ENCODE data around the gene CA9. TPM values are rescaled to one million over a fixed set of nuclear protein-coding genes. Genes with fewer than 3 reads are reported as not detected.
A peak's percentile ranks its signal among the peaks of the same experiment; 100 is the strongest.

The CA9 gene
- total and polyA plus RNA-seq, 2 experiments from 2014 or later = 0.27 to 2.1 TPM

DNA sequence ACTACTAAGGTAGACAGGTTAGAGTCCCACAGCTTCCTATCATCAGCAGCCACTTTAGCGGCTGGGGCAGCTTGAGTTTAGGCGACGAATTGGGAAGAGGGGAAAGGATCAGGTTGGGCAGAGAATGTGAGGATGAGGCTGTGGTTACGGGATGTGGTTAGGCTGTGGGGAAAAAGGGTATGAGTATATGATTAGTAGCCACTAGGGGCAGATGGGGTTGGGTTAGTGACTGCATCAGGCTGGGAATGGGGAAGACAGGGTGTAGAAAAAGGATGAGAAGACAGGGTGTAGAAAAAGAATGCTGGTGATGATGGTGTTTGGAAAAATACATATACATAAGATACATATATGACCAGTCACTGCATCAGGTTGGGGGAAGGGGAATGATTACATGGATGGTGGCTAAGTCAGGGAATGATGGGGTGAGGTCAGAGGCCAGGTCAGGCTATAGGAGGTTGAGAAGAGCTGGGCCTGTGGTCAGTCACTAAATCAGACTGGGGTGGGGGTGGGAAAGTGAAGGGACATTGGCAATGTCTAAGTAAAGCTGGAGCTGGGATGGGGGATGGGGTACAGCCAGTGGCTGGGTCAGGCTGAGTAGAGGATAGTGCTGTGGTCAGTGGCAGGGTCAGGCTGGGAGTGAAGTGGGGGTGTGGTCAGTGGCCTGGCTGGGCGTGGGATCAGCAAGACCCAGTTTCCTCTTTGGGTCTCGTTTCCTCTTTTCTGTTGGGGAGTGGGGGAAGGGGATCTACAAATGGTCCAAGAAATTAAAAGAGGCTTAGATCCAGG, 56.2 kb downstream of the CA9 start:
- peak overlapping the region; percentile 95 for H3K27ac ChIP-seq
- H3K9me2 ChIP-seq (replicated peaks; ENCODE audit: insufficient read depth) = no peaks in the 10 kb centered on the region
- peaks cover 27% of the 10 kb centered on the region for H4K20me1 ChIP-seq (ENCODE audit: insufficient read depth, poor library complexity, severe bottlenecking)
- H3K4me2 ChIP-seq = peak overlapping the region; percentile 89
- no peaks in the 10 kb centered on the region for H3K36me3 ChIP-seq (replicated peaks; ENCODE audit: insufficient read depth, low read depth)
- WGBS (ENCODE audit: low lambda C conversion rate, missing lambda C conversion rate) = 39% methylated on average over 6 of the region's 6 CpGs
- H2AFZ ChIP-seq = no peak overlapping the region
- H3K79me2 ChIP-seq = peaks cover 80% of the 10 kb centered on the region
- DNase-seq (ENCODE audit: low spot score) = peak; percentile 67
- H3K9me3 ChIP-seq (ENCODE audit: low read depth) = no peaks in the 10 kb centered on the region
- H3K4me3 ChIP-seq = no peak overlapping the region
- no peaks in the 10 kb centered on the region for H3K27me3 ChIP-seq
- peaks cover 56% of the 10 kb centered on the region for H3K4me1 ChIP-seq (ENCODE audit: insufficient read depth)
- no peak for TF ChIP-seq EZH2 (IDR thresholded peaks at IDR 0.05; ENCODE audit: borderline replicate concordance)
- TF ChIP-seq EZH2phosphoT487 (IDR thresholded peaks at IDR 0.05; ENCODE audit: low read depth, severe bottlenecking, unreplicated experiment) = no peak
- TF ChIP-seq, protein P1, sequence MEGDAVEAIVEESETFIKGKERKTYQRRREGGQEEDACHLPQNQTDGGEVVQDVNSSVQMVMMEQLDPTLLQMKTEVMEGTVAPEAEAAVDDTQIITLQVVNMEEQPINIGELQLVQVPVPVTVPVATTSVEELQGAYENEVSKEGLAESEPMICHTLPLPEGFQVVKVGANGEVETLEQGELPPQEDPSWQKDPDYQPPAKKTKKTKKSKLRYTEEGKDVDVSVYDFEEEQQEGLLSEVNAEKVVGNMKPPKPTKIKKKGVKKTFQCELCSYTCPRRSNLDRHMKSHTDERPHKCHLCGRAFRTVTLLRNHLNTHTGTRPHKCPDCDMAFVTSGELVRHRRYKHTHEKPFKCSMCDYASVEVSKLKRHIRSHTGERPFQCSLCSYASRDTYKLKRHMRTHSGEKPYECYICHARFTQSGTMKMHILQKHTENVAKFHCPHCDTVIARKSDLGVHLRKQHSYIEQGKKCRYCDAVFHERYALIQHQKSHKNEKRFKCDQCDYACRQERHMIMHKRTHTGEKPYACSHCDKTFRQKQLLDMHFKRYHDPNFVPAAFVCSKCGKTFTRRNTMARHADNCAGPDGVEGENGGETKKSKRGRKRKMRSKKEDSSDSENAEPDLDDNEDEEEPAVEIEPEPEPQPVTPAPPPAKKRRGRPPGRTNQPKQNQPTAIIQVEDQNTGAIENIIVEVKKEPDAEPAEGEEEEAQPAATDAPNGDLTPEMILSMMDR (IDR thresholded peaks at IDR 0.05; ENCODE audit: poor library complexity) = peak; percentile 43

DNA sequence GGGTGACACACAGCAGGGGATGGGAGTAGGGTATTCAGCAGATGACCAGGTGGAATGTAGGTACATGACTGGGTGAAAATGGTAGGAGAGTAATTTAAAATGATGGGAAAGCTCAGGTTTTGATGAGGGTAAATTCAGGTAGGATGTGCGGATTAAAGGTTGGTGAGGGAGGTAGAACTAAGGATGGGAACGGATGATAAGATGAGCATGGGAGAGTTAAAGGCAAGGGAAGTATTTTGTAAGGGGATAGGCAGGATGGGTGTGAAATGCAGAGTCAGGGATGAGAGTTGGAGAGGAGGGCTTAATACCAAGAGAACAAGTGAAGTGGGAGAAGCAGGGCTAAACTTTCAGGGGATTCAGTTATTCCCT, 56.7 kb downstream of the CA9 start:
- Histone ChIP-seq H3K4me1 (ENCODE audit: insufficient read depth) (peaks cover 56% of the 10 kb centered on the region), H3K79me2 (peaks cover 85% of the 10 kb centered on the region), H3K9me3 (ENCODE audit: low read depth) (no peaks in the 10 kb centered on the region), H4K20me1 (ENCODE audit: insufficient read depth, poor library complexity, severe bottlenecking) (peaks cover 27% of the 10 kb centered on the region), H3K4me3 (peak overlapping the region; percentile 84), H3K27ac (peak overlapping the region; percentile 95), H3K27me3 (no peaks in the 10 kb centered on the region), H3K36me3 (replicated peaks; ENCODE audit: insufficient read depth, low read depth) (no peaks in the 10 kb centered on the region), H3K4me2 (peak overlapping the region; percentile 89), H2AFZ (no peak overlapping the region), H3K9me2 (replicated peaks; ENCODE audit: insufficient read depth) (no peaks in the 10 kb centered on the region)
- WGBS (ENCODE audit: low lambda C conversion rate, missing lambda C conversion rate) = 89% methylated on average over 2 of the region's 2 CpGs
- TF ChIP-seq EZH2phosphoT487 (IDR thresholded peaks at IDR 0.05; ENCODE audit: low read depth, severe bottlenecking, unreplicated experiment) = no peak
- TF ChIP-seq EZH2 (IDR thresholded peaks at IDR 0.05; ENCODE audit: borderline replicate concordance) = no peak
- TF ChIP-seq, protein P1 (IDR thresholded peaks at IDR 0.05; ENCODE audit: poor library complexity) = no peak
- no peak for DNase-seq (ENCODE audit: low spot score)

Small RNAs within 50 kb of the gene (microRNA-seq; reads per million reads assigned to microRNA genes)
- 1.8 reads per million for gene MIR6852

Small RNAs within 50 kb of the gene (small RNA-seq; reads per million reads assigned to genes)
- gene RMRP (not detected), gene RN7SL22P (not detected)

Other genes starting within 250 kb of the CA9 start
- 12.6 and 17.7 TPM in 2 replicates for gene RUSC2, start 183.8 kb upstream of the CA9 start, total RNA-seq
- gene RUSC2, start 183.8 kb upstream of the CA9 start, polyA plus RNA-seq = 16.6 and 17.5 TPM in 2 replicates
- 17.4 and 20.1 TPM in 2 replicates for gene TESK1, start 68.7 kb upstream of the CA9 start, total RNA-seq
- 27.2 and 30.3 TPM in 2 replicates for gene TESK1, start 68.7 kb upstream of the CA9 start, polyA plus RNA-seq
- gene CD72, start 55.5 kb upstream of the CA9 start, total RNA-seq = 1.9 and 2.0 TPM in 2 replicates
- 1.1 and 1.3 TPM in 2 replicates for gene CD72, start 55.5 kb upstream of the CA9 start, polyA plus RNA-seq
- not detected in 2 replicates for gene SIT1, start 23.0 kb upstream of the CA9 start, total RNA-seq
- not detected in 2 replicates for gene SIT1, start 23.0 kb upstream of the CA9 start, polyA plus RNA-seq
- 1,377 and 3,174 TPM in 2 replicates for gene RMRP, start 15.9 kb upstream of the CA9 start, total RNA-seq
- gene RMRP, start 15.9 kb upstream of the CA9 start, polyA plus RNA-seq = not detected in 2 replicates
- gene CCDC107, start 15.6 kb upstream of the CA9 start, total RNA-seq = 12.1 and 13.8 TPM in 2 replicates
- 39.5 and 42.2 TPM in 2 replicates for gene CCDC107, start 15.6 kb upstream of the CA9 start, polyA plus RNA-seq
- 1.8 and 9.4 TPM in 2 replicates for gene ARHGEF39, start 8.7 kb upstream of the CA9 start, total RNA-seq
- gene ARHGEF39, start 8.7 kb upstream of the CA9 start, polyA plus RNA-seq = 5.2 and 5.6 TPM in 2 replicates
- gene TPM2, start 16.0 kb downstream of the CA9 start, total RNA-seq = 98.7 and 106 TPM in 2 replicates
- gene TPM2, start 16.0 kb downstream of the CA9 start, polyA plus RNA-seq = 166 and 203 TPM in 2 replicates
- gene TLN1, start 58.3 kb downstream of the CA9 start, total RNA-seq = 100 and 113 TPM in 2 replicates
- gene TLN1, start 58.3 kb downstream of the CA9 start, polyA plus RNA-seq = 70.5 and 73.4 TPM in 2 replicates
- 54.6 and 69.6 TPM in 2 replicates for gene CREB3, start 58.7 kb downstream of the CA9 start, total RNA-seq
- 79.8 and 79.9 TPM in 2 replicates for gene CREB3, start 58.7 kb downstream of the CA9 start, polyA plus RNA-seq
- gene GBA2, start 75.3 kb downstream of the CA9 start, total RNA-seq = 58.5 and 60.5 TPM in 2 replicates
- gene GBA2, start 75.3 kb downstream of the CA9 start, polyA plus RNA-seq = 77.5 and 80.2 TPM in 2 replicates
- 17.1 and 19.3 TPM in 2 replicates for gene RGP1, start 75.4 kb downstream of the CA9 start, total RNA-seq
- 11.2 and 11.4 TPM in 2 replicates for gene RGP1, start 75.4 kb downstream of the CA9 start, polyA plus RNA-seq
- not detected in 2 replicates for gene MSMP, start 80.3 kb downstream of the CA9 start, total RNA-seq
- not detected in 2 replicates for gene MSMP, start 80.3 kb downstream of the CA9 start, polyA plus RNA-seq
- 12.8 and 13.9 TPM in 2 replicates for gene NPR2, start 117.7 kb downstream of the CA9 start, total RNA-seq
- gene NPR2, start 117.7 kb downstream of the CA9 start, polyA plus RNA-seq = 12.2 and 14.4 TPM in 2 replicates
- 0.10 and 1.4 TPM in 2 replicates for gene SPAG8, start 138.3 kb downstream of the CA9 start, total RNA-seq
- 0.55 and 0.63 TPM in 2 replicates for gene SPAG8, start 138.3 kb downstream of the CA9 start, polyA plus RNA-seq
- gene HINT2, start 141.1 kb downstream of the CA9 start, total RNA-seq = 31.9 and 45.7 TPM in 2 replicates
- gene HINT2, start 141.1 kb downstream of the CA9 start, polyA plus RNA-seq = 81.4 and 87.3 TPM in 2 replicates
- gene FAM221B, start 154.8 kb downstream of the CA9 start, total RNA-seq = not detected in 2 replicates
- gene FAM221B, start 154.8 kb downstream of the CA9 start, polyA plus RNA-seq = 0.26 TPM in 1 of 2 replicates, not detected in the other
- 7.5 and 12.3 TPM in 2 replicates for gene TMEM8B, start 155.3 kb downstream of the CA9 start, total RNA-seq
- 13.4 and 14.6 TPM in 2 replicates for gene TMEM8B, start 155.3 kb downstream of the CA9 start, polyA plus RNA-seq
- gene OR13J1, start 196.5 kb downstream of the CA9 start, total RNA-seq = not detected in 2 replicates
- gene OR13J1, start 196.5 kb downstream of the CA9 start, polyA plus RNA-seq = not detected in 2 replicates
- 0.24 and 0.90 TPM in 2 replicates for gene HRCT1, start 232.3 kb downstream of the CA9 start, total RNA-seq
- gene HRCT1, start 232.3 kb downstream of the CA9 start, polyA plus RNA-seq = 0.72 and 1.8 TPM in 2 replicates
- gene SPAAR, start 235.6 kb downstream of the CA9 start, total RNA-seq = not detected in 2 replicates
- 0.52 TPM in 1 of 2 replicates, not detected in the other for gene SPAAR, start 235.6 kb downstream of the CA9 start, polyA plus RNA-seq